Sigmoid colon (tissue), 7 donors: ENCODE data around the gene CYP26C1. TPM values are rescaled to one million over a fixed set of nuclear protein-coding genes. Genes with fewer than 3 reads are reported as not detected.

Experiments
- DNase-seq: peaks from one replicate; pipeline ENCODE4 v3.0.0-alpha.2; 2019
- H3K27ac ChIP-seq, 4 donors: fragments of 200-600 bp; sonication (generic); one replicate each; pipeline ENCODE4 v1.5.1; 2016 to 2019; ENCODE audit warnings: mild to moderate bottlenecking in 1 of 4
- H3K27me3 ChIP-seq, 3 donors: fragments of 200-600 bp; sonication (generic); one replicate each; pipeline ENCODE4 v1.5.1; 2019; ENCODE audit warnings: mild to moderate bottlenecking in 1 of 3
- H3K36me3 ChIP-seq, 4 donors: fragments of 200-600 bp; sonication (generic); one replicate each; pipeline ENCODE4 v1.5.1; 2016 to 2019
- H3K4me1 ChIP-seq, 4 donors: fragments of 200-600 bp; sonication (generic); one replicate each; pipeline ENCODE4 v1.5.1; 2017 to 2019
- H3K4me3 ChIP-seq, 4 donors: fragments of 200-600 bp; sonication (generic); one replicate each; pipeline ENCODE4 v1.5.1; 2017 to 2019; ENCODE audit warnings: mild to moderate bottlenecking in 2 of 4, moderate library complexity in 1 of 4
- H3K9me3 ChIP-seq, 4 donors: fragments of 200-600 bp in 3 of 4; sonication (generic) in 3 of 4; one replicate each; pipeline versions ENCODE4 v1.5.1 to v1.6.1; 2013 to 2019
- CTCF ChIP-seq, 4 experiments: fragments of 450-650 bp in 3 of 4; fragments of 200-600 bp in 1 of 4; IDR thresholded peaks; one replicate each; pipeline ENCODE4 v1.5.1; 2016 to 2019; ENCODE audit warnings: antibody characterized with exemption in 4 of 4, mild to moderate bottlenecking in 3 of 4, moderate library complexity in 2 of 4
- EP300 ChIP-seq, 4 donors: sonication (generic); formaldehyde crosslinking; IDR thresholded peaks; one replicate each; pipeline ENCODE4 v1.6.1; 2017; ENCODE audit warnings: antibody characterized with exemption in 4 of 4
- POLR2A ChIP-seq, 2 donors: fragments of 450-650 bp; IDR thresholded peaks; one replicate each; pipeline ENCODE4 v1.6.1; 2016; ENCODE audit warnings: antibody characterized with exemption in 2 of 2, mild to moderate bottlenecking in 2 of 2, moderate library complexity in 2 of 2
- POLR2AphosphoS5 ChIP-seq, 4 donors: sonication (generic); formaldehyde crosslinking; IDR thresholded peaks; one replicate each; pipeline ENCODE4 v1.6.1; 2017; ENCODE audit warnings: antibody characterized with exemption in 4 of 4
- WGBS, 2 donors: extraction: QIAGEN DNeasy Blood & Tissue Kit; methylation state at CpG; one replicate each; pipeline ENCODE4 v1.1.7; 2013; 5-methylcytosine and 5-hydroxymethylcytosine counted together
- intact Hi-C: fragments of 100-400 bp; cut with DNase I; formaldehyde crosslinking; loops from one replicate; pipeline ENCODE4 v1.15.1; 2023
- polyA plus RNA-seq, 3 donors: library from polyadenylated mRNA; stranded (reverse); fragments of 200-250 nt; gene quantifications; one replicate each; pipeline ENCODE4 v1.2.3, GENCODE V29; 2013
- total RNA-seq, 4 donors: library from RNA; depleted of rRNA; stranded (reverse); fragments of >200 nt; gene quantifications; one replicate each; pipeline ENCODE4 v1.1.0, GENCODE V29; 2016
- donor health status: healthy with polysubstance abuse.
- donor health status: Bipolar disorder and iron deficiency.
- donor health status: healthy.

The CYP26C1 gene
- total and polyA plus RNA-seq, 7 donors = 0.03 to 0.14 TPM; not detected in 5

GRCh38 chr10:93067443-93068365 lies 7.1 kb downstream of the CYP26C1 start:
- TF ChIP-seq POLR2AphosphoS5 (IDR thresholded peaks at IDR 0.05) (no peak), CTCF (IDR thresholded peaks at IDR 0.05) (no peak), POLR2A (IDR thresholded peaks at IDR 0.05) (no peak), EP300 (IDR thresholded peaks at IDR 0.05) (no peak)
- Histone ChIP-seq H3K4me3 (no peak overlapping the region), H3K27me3 (peaks cover 33 to 100% (median 81%) of the 10 kb centered on the region in 3 donors), H3K27ac (no peak overlapping the region), H3K36me3 (no peaks in the 10 kb centered on the region), H3K4me1 (peaks cover 0 to 39% (median 28%) of the 10 kb centered on the region in 4 donors), H3K9me3 (no peaks in the 10 kb centered on the region)
- 9 to 15% methylated on average over 17 of the region's 17 CpGs for WGBS, 2 donors
- intact Hi-C loops = no loop called here
- DNase-seq = no peak

- H3K4me1 ChIP-seq = peaks cover 0 to 42% (median 31%) of the 10 kb centered on the region in 4 donors
- no peaks in the 10 kb centered on the region for H3K36me3 ChIP-seq
- no peak for TF ChIP-seq EP300 (IDR thresholded peaks at IDR 0.05)
- TF ChIP-seq CTCF (IDR thresholded peaks at IDR 0.05) = no peak
- H3K4me3 ChIP-seq = no peak overlapping the region
- no peak for DNase-seq
- no peak overlapping the region for H3K27ac ChIP-seq
- WGBS, 2 donors = 3 to 7% methylated on average over 73 of the region's 73 CpGs
- peaks cover 42 to 100% (median 90%) of the 10 kb centered on the region in 3 donors for H3K27me3 ChIP-seq
- no peaks in the 10 kb centered on the region for H3K9me3 ChIP-seq
- intact Hi-C loops = no loop called here
These were observed 8.0 kb downstream of the CYP26C1 start for GRCh38 chr10:93068411-93069244.

GRCh38 chr10:93069245-93069561 lies 8.6 kb downstream of the CYP26C1 start:
- WGBS, 2 donors = 28 to 40% methylated on average over 10 of the region's 10 CpGs
- DNase-seq = no peak

More at GRCh38 chr10:93069245-93069561, 8.6 kb downstream of the CYP26C1 start:
- intact Hi-C loops = no loop called here
- TF ChIP-seq EP300 (IDR thresholded peaks at IDR 0.05) (no peak), POLR2A (IDR thresholded peaks at IDR 0.05) (no peak), CTCF (IDR thresholded peaks at IDR 0.05) (no peak), POLR2AphosphoS5 (IDR thresholded peaks at IDR 0.05) (no peak)
- H3K27me3 ChIP-seq = peaks cover 48 to 100% (median 92%) of the 10 kb centered on the region in 3 donors
- peaks cover 0 to 48% (median 37%) of the 10 kb centered on the region in 4 donors for H3K4me1 ChIP-seq
- H3K27ac ChIP-seq = no peak overlapping the region
- H3K9me3 ChIP-seq = no peaks in the 10 kb centered on the region
- H3K36me3 ChIP-seq = no peaks in the 10 kb centered on the region
- H3K4me3 ChIP-seq = no peak overlapping the region
